GM12878 (cell line): Measurements from ENCODE around the gene C1orf198. TPM values are rescaled to one million over a fixed set of nuclear protein-coding genes. Genes with fewer than 3 reads are reported as not detected.

Experiments used
- ATAC-seq: fragments of 200-7000 bp; cut with Tn5 transposase; 3 replicates; pipeline ENCODE4 v1.9.1; 2020; ENCODE audit warnings: mild to moderate bottlenecking, moderate library complexity
- BruUV-seq: library from RNA; stranded (reverse); fragments of 400-500 nt; replicated peaks from 2 replicates; lab custom pipeline; 2021; lab: Mats Ljungman, UMichigan
- CTCF ChIA-PET: fragments of 300-600 bp; sonication (Branson Sonifier 250); formaldehyde crosslinking; extraction: SDS; loops from one replicate; lab custom pipeline; 2021; ENCODE audit warnings: inconsistent platforms; lab: Yijun Ruan, JAX
- POLR2A ChIA-PET: fragments of 350-600 bp; formaldehyde crosslinking; extraction: SDS; loops from one replicate; lab custom pipeline; 2021; ENCODE audit warnings: inconsistent platforms; lab: Charles Lee
- RAD21 ChIA-PET: fragments of 300-600 bp; sonication (Branson Sonifier 250); formaldehyde crosslinking; loops from one replicate; lab custom pipeline; 2023; ENCODE audit warnings: antibody characterized with exemption; ENCODE audit not compliant: unreplicated experiment; lab: Charles Lee
- SMC1A ChIA-PET: fragments of 300-600 bp; sonication (Branson Sonifier 250); formaldehyde crosslinking; loops from one replicate; lab custom pipeline; 2023; ENCODE audit not compliant: unreplicated experiment, uncharacterized antibody; lab: Charles Lee
- DNase-seq: peaks from one replicate; pipeline ENCODE4 v3.0.0-alpha.2; 2011; ENCODE audit warnings: low read depth, low spot score
- FAIRE-seq: peaks from 3 replicates; lab custom pipeline; 2011; peaks lifted over from hg19 to GRCh38; lab: Jason Lieb, UNC
- H2AFZ ChIP-seq: 2 replicates; pipeline ENCODE4 v1.6.0; 2011; ENCODE audit warnings: low read depth, low read length, control low read depth; ENCODE audit not compliant: control insufficient read depth
- H3K27ac ChIP-seq: 2 replicates; pipeline ENCODE4 v1.5.1; 2011; ENCODE audit warnings: control low read depth; ENCODE audit not compliant: control insufficient read depth, insufficient read depth
- H3K27me3 ChIP-seq, 2 experiments: replicated peaks in 1 of 2; 2 replicates each; pipeline versions ENCODE4 v1.6.0 to v1.6.1; 2011; ENCODE audit warnings: low read length in 1 of 2; ENCODE audit not compliant: control insufficient read depth in 2 of 2, insufficient read depth in 2 of 2
- H3K36me3 ChIP-seq, 2 experiments: 2 replicates each; pipeline ENCODE4 v1.5.1; 2011; ENCODE audit warnings: low read length in 1 of 2; ENCODE audit not compliant: control insufficient read depth in 2 of 2, insufficient read depth in 2 of 2
- H3K4me1 ChIP-seq: 2 replicates; pipeline ENCODE4 v1.6.1; 2011; ENCODE audit warnings: mild to moderate bottlenecking, low read length, moderate library complexity, mixed read lengths; ENCODE audit not compliant: control insufficient read depth, insufficient read depth
- H3K4me2 ChIP-seq: 2 replicates; pipeline ENCODE4 v1.6.0; 2011; ENCODE audit warnings: control low read depth; ENCODE audit not compliant: control insufficient read depth, insufficient read depth
- H3K4me3 ChIP-seq: fragments of 200-600 bp; sonication (generic); 2 replicates; pipeline ENCODE4 v1.5.1; 2016
- H3K79me2 ChIP-seq: 2 replicates; pipeline ENCODE4 v1.6.0; 2011; ENCODE audit warnings: low read length; ENCODE audit not compliant: control insufficient read depth, insufficient read depth
- H3K9ac ChIP-seq: 2 replicates; pipeline ENCODE4 v1.8.0; 2011; ENCODE audit warnings: low read length, control low read depth, mixed read lengths; ENCODE audit not compliant: control insufficient read depth, insufficient read depth
- H3K9me3 ChIP-seq: replicated peaks from 3 replicates; pipeline ENCODE4 v1.5.1; 2011; ENCODE audit warnings: mild to moderate bottlenecking, low read length; ENCODE audit not compliant: control insufficient read depth, insufficient read depth
- H4K20me1 ChIP-seq: 2 replicates; pipeline ENCODE4 v1.6.0; 2011; ENCODE audit not compliant: control insufficient read depth, insufficient read depth
- CHD1 ChIP-seq: IDR thresholded peaks from 2 replicates; pipeline ENCODE4 v1.6.1; 2012; ENCODE audit warnings: low read depth, low read length, improper control_type of control experiment
- NRF1 ChIP-seq: conservative IDR thresholded peaks from 2 replicates; pipeline ENCODE4 v1.6.1; 2011; ENCODE audit warnings: mild to moderate bottlenecking, low read depth, low read length, improper control_type of control experiment
- PAX5 ChIP-seq: IDR thresholded peaks from 2 replicates; pipeline ENCODE4 v1.6.1; 2011; ENCODE audit warnings: low read depth, low read length, borderline replicate concordance
- POU2F2 ChIP-seq: IDR thresholded peaks from 3 replicates; pipeline ENCODE4 v1.6.1; 2011; ENCODE audit warnings: low read depth, mild to moderate bottlenecking, low read length, borderline replicate concordance
- PRDM15 ChIP-seq: fragments of 450-650 bp; formaldehyde crosslinking; IDR thresholded peaks from 2 replicates; pipeline ENCODE4 v1.4.0; 2020; ENCODE audit warnings: mild to moderate bottlenecking, moderate library complexity
- SREBF1 ChIP-seq: IDR thresholded peaks from 2 replicates; pipeline ENCODE4 v1.6.1; 2012; ENCODE audit warnings: mild to moderate bottlenecking, low read length
- WRNIP1 ChIP-seq: IDR thresholded peaks from 2 replicates; pipeline ENCODE4 v1.6.1; 2011; ENCODE audit warnings: low read depth, low read length, improper control_type of control experiment, borderline replicate concordance
- ZZZ3 ChIP-seq: IDR thresholded peaks from 2 replicates; pipeline ENCODE4 v1.6.1; 2011; ENCODE audit warnings: low read depth; ENCODE audit not compliant: control insufficient read depth, insufficient read length
- WGBS: methylation state at CpG from one replicate; pipeline ENCODE4 v1.1.6; 2016; ENCODE audit warnings: low lambda C conversion rate; ENCODE audit not compliant: insufficient replicate concordance, insufficient coverage; ENCODE audit errors: missing lambda C conversion rate; 5-methylcytosine and 5-hydroxymethylcytosine counted together
- in situ Hi-C: fragments of 300-500 bp; cut with MboI; formaldehyde crosslinking; loops from 9 replicates; pipeline ENCODE4 v1.14.3; 2018; ENCODE audit warnings: mixed read lengths
- intact Hi-C: fragments of 100-400 bp; cut with micrococcal nuclease; formaldehyde crosslinking; loops from one replicate; pipeline ENCODE4 v1.14.2; 2022; ENCODE audit not compliant: unreplicated experiment
- polyA plus RNA-seq, 11 experiments: library from polyadenylated mRNA; depleted of rRNA in 4 of 11; unstranded in 6 of 11; stranded (reverse) in 5 of 11; fragments of >200 nt; fragmentation: Nextera tagmentation in 4 of 11; fragmentation: Illumina TruSeq in 1 of 11; extraction: Ambion mirVana in 4 of 11; extraction: Trizol in 1 of 11; gene quantifications; 1 replicate in 1 of 11; 2 replicates in 10 of 11; pipeline versions ENCODE4 v1.2.1 to v1.2.3, GENCODE V29; 2011 to 2016; ENCODE audit warnings: inconsistent platforms in 2 of 11, missing spikeins in 2 of 11, low read depth in 1 of 11
- total RNA-seq, 4 experiments: library from RNA; depleted of rRNA in 3 of 4; stranded (reverse); fragments of >200 nt in 3 of 4; fragmentation: Illumina TruSeq in 1 of 4; extraction: Trizol in 1 of 4; gene quantifications; 2 replicates each; pipeline versions ENCODE4 v1.2.1 to v1.2.3, GENCODE V29; 2013 to 2021
- TF ChIP-seq, protein P1 (sequence below): IDR thresholded peaks from 2 replicates; pipeline ENCODE4 v1.6.1; 2012; ENCODE audit warnings: low read depth, low read length, improper control_type of control experiment
- TF ChIP-seq, protein P2 (sequence below): IDR thresholded peaks from 2 replicates; pipeline ENCODE4 v1.6.1; 2011; ENCODE audit warnings: low read depth, low read length, improper control_type of control experiment, borderline replicate concordance
- TF ChIP-seq, protein P3 (sequence below): fragments of 450-650 bp; IDR thresholded peaks from 2 replicates; pipeline ENCODE4 v1.6.1; 2016; ENCODE audit warnings: mild to moderate bottlenecking
- TF ChIP-seq, protein P4 (sequence below): fragments of 450-650 bp; IDR thresholded peaks from 2 replicates; pipeline ENCODE4 v1.6.1; 2017; ENCODE audit warnings: mild to moderate bottlenecking, moderate library complexity

The C1orf198 gene
- total and polyA plus RNA-seq, 10 of the 15 experiments (the other 5 are each of a cell fraction or from before 2014, with no cell fraction given) = 0.16 to 2.8 (median 1.1) TPM

- intact Hi-C loops = no loop called here
- ATAC-seq (no peak), FAIRE-seq (no peak), DNase-seq (no peak)
- H2AFZ ChIP-seq = no peak overlapping the region
- H3K9ac ChIP-seq = no peak overlapping the region
- no peaks in the 10 kb centered on the region for H3K9me3 ChIP-seq
- H3K27me3 ChIP-seq = peaks cover 0 to 3% of the 10 kb centered on the region in 2 experiments; a peak in 2 of 4 replicates
- TF ChIP-seq ZZZ3 (no peak), PAX5 (no peak), SREBF1 (no peak), PRDM15 (CRISPR knock-in tag) (no peak), POU2F2 (no peak), CHD1 (no peak), WRNIP1 (no peak), NRF1 (no peak)
- TF ChIP-seq, protein P1, sequence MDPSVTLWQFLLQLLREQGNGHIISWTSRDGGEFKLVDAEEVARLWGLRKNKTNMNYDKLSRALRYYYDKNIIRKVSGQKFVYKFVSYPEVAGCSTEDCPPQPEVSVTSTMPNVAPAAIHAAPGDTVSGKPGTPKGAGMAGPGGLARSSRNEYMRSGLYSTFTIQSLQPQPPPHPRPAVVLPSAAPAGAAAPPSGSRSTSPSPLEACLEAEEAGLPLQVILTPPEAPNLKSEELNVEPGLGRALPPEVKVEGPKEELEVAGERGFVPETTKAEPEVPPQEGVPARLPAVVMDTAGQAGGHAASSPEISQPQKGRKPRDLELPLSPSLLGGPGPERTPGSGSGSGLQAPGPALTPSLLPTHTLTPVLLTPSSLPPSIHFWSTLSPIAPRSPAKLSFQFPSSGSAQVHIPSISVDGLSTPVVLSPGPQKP = no peak
- TF ChIP-seq, protein P2, sequence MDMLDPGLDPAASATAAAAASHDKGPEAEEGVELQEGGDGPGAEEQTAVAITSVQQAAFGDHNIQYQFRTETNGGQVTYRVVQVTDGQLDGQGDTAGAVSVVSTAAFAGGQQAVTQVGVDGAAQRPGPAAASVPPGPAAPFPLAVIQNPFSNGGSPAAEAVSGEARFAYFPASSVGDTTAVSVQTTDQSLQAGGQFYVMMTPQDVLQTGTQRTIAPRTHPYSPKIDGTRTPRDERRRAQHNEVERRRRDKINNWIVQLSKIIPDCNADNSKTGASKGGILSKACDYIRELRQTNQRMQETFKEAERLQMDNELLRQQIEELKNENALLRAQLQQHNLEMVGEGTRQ = no peak
- TF ChIP-seq, protein P3, sequence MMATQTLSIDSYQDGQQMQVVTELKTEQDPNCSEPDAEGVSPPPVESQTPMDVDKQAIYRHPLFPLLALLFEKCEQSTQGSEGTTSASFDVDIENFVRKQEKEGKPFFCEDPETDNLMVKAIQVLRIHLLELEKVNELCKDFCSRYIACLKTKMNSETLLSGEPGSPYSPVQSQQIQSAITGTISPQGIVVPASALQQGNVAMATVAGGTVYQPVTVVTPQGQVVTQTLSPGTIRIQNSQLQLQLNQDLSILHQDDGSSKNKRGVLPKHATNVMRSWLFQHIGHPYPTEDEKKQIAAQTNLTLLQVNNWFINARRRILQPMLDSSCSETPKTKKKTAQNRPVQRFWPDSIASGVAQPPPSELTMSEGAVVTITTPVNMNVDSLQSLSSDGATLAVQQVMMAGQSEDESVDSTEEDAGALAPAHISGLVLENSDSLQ = no peak
- TF ChIP-seq, protein P4, sequence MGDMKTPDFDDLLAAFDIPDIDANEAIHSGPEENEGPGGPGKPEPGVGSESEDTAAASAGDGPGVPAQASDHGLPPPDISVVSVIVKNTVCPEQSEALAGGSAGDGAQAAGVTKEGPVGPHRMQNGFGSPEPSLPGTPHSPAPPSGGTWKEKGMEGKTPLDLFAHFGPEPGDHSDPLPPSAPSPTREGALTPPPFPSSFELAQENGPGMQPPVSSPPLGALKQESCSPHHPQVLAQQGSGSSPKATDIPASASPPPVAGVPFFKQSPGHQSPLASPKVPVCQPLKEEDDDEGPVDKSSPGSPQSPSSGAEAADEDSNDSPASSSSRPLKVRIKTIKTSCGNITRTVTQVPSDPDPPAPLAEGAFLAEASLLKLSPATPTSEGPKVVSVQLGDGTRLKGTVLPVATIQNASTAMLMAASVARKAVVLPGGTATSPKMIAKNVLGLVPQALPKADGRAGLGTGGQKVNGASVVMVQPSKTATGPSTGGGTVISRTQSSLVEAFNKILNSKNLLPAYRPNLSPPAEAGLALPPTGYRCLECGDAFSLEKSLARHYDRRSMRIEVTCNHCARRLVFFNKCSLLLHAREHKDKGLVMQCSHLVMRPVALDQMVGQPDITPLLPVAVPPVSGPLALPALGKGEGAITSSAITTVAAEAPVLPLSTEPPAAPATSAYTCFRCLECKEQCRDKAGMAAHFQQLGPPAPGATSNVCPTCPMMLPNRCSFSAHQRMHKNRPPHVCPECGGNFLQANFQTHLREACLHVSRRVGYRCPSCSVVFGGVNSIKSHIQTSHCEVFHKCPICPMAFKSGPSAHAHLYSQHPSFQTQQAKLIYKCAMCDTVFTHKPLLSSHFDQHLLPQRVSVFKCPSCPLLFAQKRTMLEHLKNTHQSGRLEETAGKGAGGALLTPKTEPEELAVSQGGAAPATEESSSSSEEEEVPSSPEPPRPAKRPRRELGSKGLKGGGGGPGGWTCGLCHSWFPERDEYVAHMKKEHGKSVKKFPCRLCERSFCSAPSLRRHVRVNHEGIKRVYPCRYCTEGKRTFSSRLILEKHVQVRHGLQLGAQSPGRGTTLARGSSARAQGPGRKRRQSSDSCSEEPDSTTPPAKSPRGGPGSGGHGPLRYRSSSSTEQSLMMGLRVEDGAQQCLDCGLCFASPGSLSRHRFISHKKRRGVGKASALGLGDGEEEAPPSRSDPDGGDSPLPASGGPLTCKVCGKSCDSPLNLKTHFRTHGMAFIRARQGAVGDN = no peak
- WGBS = 68% methylated on average over 4 of the region's 8 CpGs
- no peaks in the 10 kb centered on the region for H3K79me2 ChIP-seq
- in situ Hi-C loops = no loop called here
- RAD21 ChIA-PET = no interaction called here
- POLR2A ChIA-PET = no interaction called here
- no peak overlapping the region for H3K27ac ChIP-seq
- H3K4me3 ChIP-seq = no peak overlapping the region
- no peaks in the 10 kb centered on the region for H4K20me1 ChIP-seq
- BruUV-seq = no TSS peak
- H3K36me3 ChIP-seq = no peaks in the 10 kb centered on the region
- H3K4me1 ChIP-seq = no peaks in the 10 kb centered on the region
- H3K4me2 ChIP-seq = no peak overlapping the region
- CTCF ChIA-PET = no interaction called here
- SMC1A ChIA-PET = no interaction called here
These were observed 11.5 kb upstream of the C1orf198 start for GRCh38 chr1:230879778-230880177.
